Measurements from ENCODE around the gene ATP5MK. TPM values are rescaled to one million over a fixed set of nuclear protein-coding genes. Genes with fewer than 3 reads are reported as not detected.

ATP5MK gene
- total RNA-seq, 1 experiment from 2014 or later = 694 TPM

GRCh38 chr10:103423748-103424147 is 27.5 kb upstream of the ATP5MK start:
- no peaks in the 10 kb centered on the region for H3K9me3 ChIP-seq (ENCODE audit: control insufficient read depth, insufficient read depth, low read depth, low read length)
- no TSS peak for BruUV-seq (replicated peaks)
- H3K4me3 ChIP-seq (ENCODE audit: low read depth in 2 of 2, low read length in 2 of 2) = no peak overlapping the region
- DNase-seq (ENCODE audit: low read depth, low spot score) (no peak), ATAC-seq (no peak)
- H3K4me1 ChIP-seq (ENCODE audit: control insufficient read depth, insufficient read depth, low read length) = no peaks in the 10 kb centered on the region
- intact Hi-C loops (cut with micrococcal nuclease; ENCODE audit: unreplicated experiment) = no loop called here
- H3K27ac ChIP-seq (ENCODE audit: low read length) = no peak overlapping the region
- in situ Hi-C loops (cut with HindIII; ENCODE audit: low pct_unique_long_range_greater_than_20kb, low sequenced_read_pairs) = no loop called here
- TF ChIP-seq SIN3A (IDR thresholded peaks at IDR 0.05; ENCODE audit: borderline replicate concordance, insufficient read depth, low read depth, low read length) = no peak
- TF ChIP-seq POLR2AphosphoS5 (IDR thresholded peaks at IDR 0.05; ENCODE audit: low read depth, low read length) = no peak
- no peak for TF ChIP-seq CTCF (IDR thresholded peaks at IDR 0.05)
- no peak for TF ChIP-seq TCF7L2 (IDR thresholded peaks at IDR 0.05; ENCODE audit: low read depth, low read length)
- TF ChIP-seq REST (IDR thresholded peaks at IDR 0.05; ENCODE audit: insufficient read depth in 1 of 2, low read depth in 2 of 2, low read length in 1 of 2) = no peak
- POLR2A ChIA-PET = no interaction called here
- no peaks in the 10 kb centered on the region for H3K27me3 ChIP-seq (ENCODE audit: control insufficient read depth, insufficient read depth, low read length)
- CTCF ChIA-PET = no interaction called here
- peaks cover 66% of the 10 kb centered on the region for H3K36me3 ChIP-seq (ENCODE audit: control insufficient read depth, insufficient read depth, low read length)

DNA sequence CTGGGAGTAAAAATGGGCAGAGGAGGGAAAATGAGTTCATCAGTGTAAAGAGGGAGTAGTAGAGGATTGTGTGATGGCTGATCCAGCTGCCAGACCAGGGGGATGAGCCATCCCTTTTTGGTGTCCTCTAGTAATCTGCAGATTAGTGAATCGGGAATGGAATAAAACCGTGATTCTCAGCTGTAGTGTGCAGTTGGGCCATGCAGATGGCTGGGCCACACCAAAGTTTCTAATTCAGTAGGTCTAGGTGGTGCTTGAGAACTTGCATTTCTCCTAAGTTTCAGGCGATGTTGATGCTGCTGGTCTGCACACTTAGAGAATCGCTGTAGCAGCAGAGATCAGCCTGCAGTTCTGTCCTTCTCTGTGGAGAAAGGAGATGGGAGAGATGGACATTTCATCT is 22.8 kb upstream of the ATP5MK start:
- H3K36me3 ChIP-seq (ENCODE audit: control insufficient read depth, insufficient read depth, low read length) = peaks cover 70% of the 10 kb centered on the region
- ChIA-PET POLR2A (no interaction called here), CTCF (no interaction called here)
- H3K9me3 ChIP-seq (ENCODE audit: control insufficient read depth, insufficient read depth, low read depth, low read length) = no peaks in the 10 kb centered on the region
- TF ChIP-seq SIN3A (IDR thresholded peaks at IDR 0.05; ENCODE audit: borderline replicate concordance, insufficient read depth, low read depth, low read length) (no peak), TCF7L2 (IDR thresholded peaks at IDR 0.05; ENCODE audit: low read depth, low read length) (no peak), POLR2AphosphoS5 (IDR thresholded peaks at IDR 0.05; ENCODE audit: low read depth, low read length) (no peak), REST (IDR thresholded peaks at IDR 0.05; ENCODE audit: insufficient read depth in 1 of 2, low read depth in 2 of 2, low read length in 1 of 2) (no peak), CTCF (IDR thresholded peaks at IDR 0.05) (no peak)
- ATAC-seq = no peak
- H3K4me1 ChIP-seq (ENCODE audit: control insufficient read depth, insufficient read depth, low read length) = no peaks in the 10 kb centered on the region
- H3K4me3 ChIP-seq (ENCODE audit: low read depth in 2 of 2, low read length in 2 of 2) = no peak overlapping the region
- DNase-seq (ENCODE audit: low read depth, low spot score) = no peak
- H3K27ac ChIP-seq (ENCODE audit: low read length) = no peak overlapping the region
- BruUV-seq (replicated peaks) = no TSS peak
- no peaks in the 10 kb centered on the region for H3K27me3 ChIP-seq (ENCODE audit: control insufficient read depth, insufficient read depth, low read length)
- intact Hi-C loops (cut with micrococcal nuclease; ENCODE audit: unreplicated experiment) = no loop called here
- in situ Hi-C loops (cut with HindIII; ENCODE audit: low pct_unique_long_range_greater_than_20kb, low sequenced_read_pairs) = no loop called here

All from Panc1 (cell line).